HCT116 (cell line): Measurements from ENCODE around the gene MYCN. TPM values are rescaled to one million over a fixed set of nuclear protein-coding genes. Genes with fewer than 3 reads are reported as not detected.

Experiments used
- ATAC-seq: fragments of 200-7000 bp; cut with Tn5 transposase; 2 replicates; pipeline ENCODE4 v1.9.1; 2020; ENCODE audit warnings: mild to moderate bottlenecking, moderate library complexity
- BruUV-seq: library from RNA; stranded (reverse); fragments of 400-500 nt; replicated peaks from 2 replicates; lab custom pipeline; 2021; lab: Mats Ljungman, UMichigan
- CTCF ChIA-PET: fragments of 300-600 bp; sonication (Branson Sonifier 250); formaldehyde crosslinking; loops from one replicate; lab custom pipeline; 2021; ENCODE audit warnings: antibody characterized with exemption; lab: Charles Lee
- POLR2A ChIA-PET: fragments of 300-600, 350-600 bp; sonication (Branson Sonifier 250); formaldehyde crosslinking; loops from one replicate; lab custom pipeline; 2021; ENCODE audit warnings: antibody characterized with exemption; lab: Charles Lee
- RAD21 ChIA-PET, 2 experiments: fragments of 300-600 bp; sonication (Branson Sonifier 250); formaldehyde crosslinking; loops; one replicate each; lab custom pipeline; 2023; ENCODE audit warnings: low total read pairs in 2 of 2; ENCODE audit not compliant: uncharacterized antibody in 2 of 2, unreplicated experiment in 2 of 2, low non-redundant PET in 1 of 2; lab: Charles Lee
- DNase-seq: peaks from one replicate; pipeline ENCODE4 v3.0.0-alpha.2; 2010; ENCODE audit warnings: low read depth, low spot score
- H2AFZ ChIP-seq: fragments of 200-600 bp; shearing (Covaris generic), sonication (generic); 2 replicates; pipeline ENCODE4 v1.6.1; 2017; ENCODE audit warnings: low read depth, mixed run types, mixed read lengths, antibody characterized with exemption, low read length; ENCODE audit not compliant: poor library complexity, severe bottlenecking
- H3K27ac ChIP-seq: 2 replicates; pipeline ENCODE4 v1.5.1; 2012; ENCODE audit warnings: low read depth, low read length
- H3K27me3 ChIP-seq: fragments of 200-600 bp; sonication (generic); 2 replicates; pipeline ENCODE4 v1.6.1; 2016; ENCODE audit warnings: mixed run types, low read length, mixed read lengths; ENCODE audit not compliant: insufficient read depth
- H3K36me3 ChIP-seq, 2 experiments: fragments of 200-500 bp in 1 of 2; fragments of 200-600 bp in 1 of 2; sonication (Bioruptor generic) in 1 of 2; sonication (generic) in 1 of 2; 2 replicates each; pipeline versions ENCODE4 v1.5.1 to v1.6.1; 2014 to 2016; ENCODE audit warnings: low read length in 2 of 2, inconsistent platforms in 1 of 2, mixed read lengths in 1 of 2, mixed run types in 1 of 2; ENCODE audit not compliant: insufficient read depth in 2 of 2, control insufficient read depth in 1 of 2
- H3K4me1 ChIP-seq, 2 experiments: fragments of 200-600 bp in 1 of 2; sonication (generic) in 1 of 2; 2 replicates each; pipeline versions ENCODE4 v1.5.1 to v1.6.1; 2012 to 2017; ENCODE audit warnings: low read length in 2 of 2, inconsistent platforms in 1 of 2, mild to moderate bottlenecking in 1 of 2, mixed read lengths in 1 of 2, mixed run types in 1 of 2, moderate library complexity in 1 of 2; ENCODE audit not compliant: insufficient read depth in 2 of 2, control insufficient read depth in 1 of 2
- H3K4me2 ChIP-seq: fragments of 200-600 bp; sonication (generic); 2 replicates; pipeline ENCODE4 v1.6.1; 2017; ENCODE audit warnings: mixed run types, low read length, mixed read lengths
- H3K4me3 ChIP-seq, 2 experiments: fragments of 200-600 bp in 1 of 2; sonication (generic) in 1 of 2; replicated peaks in 1 of 2; 2 replicates each; pipeline ENCODE4 v1.5.1; 2011 to 2016; ENCODE audit warnings: low read length in 2 of 2, control low read depth in 1 of 2, low read depth in 1 of 2, mild to moderate bottlenecking in 1 of 2, mixed read lengths in 1 of 2, mixed run types in 1 of 2
- H3K79me2 ChIP-seq: fragments of 200-600 bp; sonication (generic); 2 replicates; pipeline ENCODE4 v1.6.1; 2017; ENCODE audit warnings: mild to moderate bottlenecking, mixed run types, low read length, moderate library complexity, mixed read lengths; ENCODE audit not compliant: insufficient read depth
- H3K9ac ChIP-seq: fragments of 200-600 bp; sonication (generic); 2 replicates; pipeline ENCODE4 v1.6.1; 2016; ENCODE audit warnings: low read length, mixed read lengths
- H3K9me2 ChIP-seq: fragments of 200-600 bp; sonication (generic), shearing (Covaris generic); 2 replicates; pipeline ENCODE4 v1.6.1; 2017; ENCODE audit warnings: mixed run types, mild to moderate bottlenecking, moderate library complexity; ENCODE audit not compliant: insufficient read depth
- H3K9me3 ChIP-seq, 2 experiments: fragments of 200-500 bp in 1 of 2; fragments of 200-600 bp in 1 of 2; sonication (Bioruptor generic) in 1 of 2; sonication (generic) in 1 of 2; 2 replicates each; pipeline ENCODE4 v1.6.1; 2014 to 2017; ENCODE audit warnings: low read length in 2 of 2, mixed read lengths in 2 of 2, inconsistent platforms in 1 of 2, low read depth in 1 of 2, mild to moderate bottlenecking in 1 of 2, mixed run types in 1 of 2, moderate library complexity in 1 of 2; ENCODE audit not compliant: control insufficient read depth in 1 of 2, insufficient read depth in 1 of 2
- H4K20me1 ChIP-seq: fragments of 200-600 bp; sonication (generic), shearing (Covaris generic); 2 replicates; pipeline ENCODE4 v1.6.1; 2017; ENCODE audit warnings: mixed run types, mild to moderate bottlenecking, moderate library complexity; ENCODE audit not compliant: insufficient read depth
- CBX3 ChIP-seq: IDR thresholded peaks from 2 replicates; pipeline ENCODE4 v1.6.1; 2012; ENCODE audit warnings: low read depth
- EZH2phosphoT487 ChIP-seq: fragments of 200-600 bp; IDR thresholded peaks from 2 replicates; pipeline ENCODE4 v1.6.1; 2018; ENCODE audit warnings: antibody characterized with exemption, borderline replicate concordance
- POLR2AphosphoS5 ChIP-seq: IDR thresholded peaks from 2 replicates; pipeline ENCODE4 v1.6.1; 2011; ENCODE audit warnings: mild to moderate bottlenecking, low read depth, low read length, moderate library complexity
- ZFX ChIP-seq: fragments of 450-650 bp; IDR thresholded peaks from 2 replicates; pipeline ENCODE4 v1.6.1; 2017
- intact Hi-C: fragments of 100-400 bp; cut with micrococcal nuclease; formaldehyde crosslinking; loops from 2 replicates; pipeline ENCODE4 v1.10.0; 2022
- total RNA-seq: library from RNA; stranded (reverse); gene quantifications from one replicate; pipeline ENCODE4 v1.2.1, GENCODE V29; 2021; ENCODE audit not compliant: unreplicated experiment
- TF ChIP-seq, protein P1 (sequence below), 3 experiments: fragments of 200-600 bp in 1 of 3; sonication (generic) in 1 of 3; IDR thresholded peaks in 2 of 3; conservative IDR thresholded peaks in 1 of 3; 2 replicates each; pipeline ENCODE4 v1.5.1; 2012 to 2017; ENCODE audit warnings: low read depth in 2 of 3, low read length in 2 of 3, antibody characterized with exemption in 1 of 3, borderline replicate concordance in 1 of 3, control low read depth in 1 of 3, mild to moderate bottlenecking in 1 of 3, mixed read lengths in 1 of 3, mixed run types in 1 of 3, moderate library complexity in 1 of 3; ENCODE audit not compliant: insufficient read depth in 1 of 3
- TF ChIP-seq, protein P2 (sequence below): IDR thresholded peaks from 2 replicates; pipeline ENCODE4 v1.6.1; 2012; ENCODE audit warnings: low read depth

MYCN gene
- total RNA-seq, 1 experiment from 2014 or later, result not detected

DNA sequence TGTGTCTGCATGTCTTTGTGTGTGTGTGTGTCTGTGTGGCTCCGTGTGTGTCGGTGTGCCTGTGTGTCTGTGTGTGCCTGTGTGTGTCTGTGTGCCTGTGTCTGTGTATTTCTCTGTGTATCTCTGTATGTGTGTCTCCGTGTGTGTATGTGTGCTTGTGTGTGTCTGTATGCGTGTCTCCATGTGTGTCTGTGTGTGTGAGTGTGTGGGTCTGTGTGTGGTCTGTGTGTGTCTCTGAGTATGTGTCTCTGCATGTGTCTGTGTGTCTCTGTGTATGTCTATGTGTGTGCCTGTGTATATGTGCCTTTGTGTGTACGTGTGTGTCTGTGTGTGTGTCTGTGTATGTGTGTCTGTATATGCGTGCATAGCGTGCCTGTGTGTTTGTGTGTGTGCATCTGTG lies 45.2 kb downstream of the MYCN start:
- H3K4me2 ChIP-seq, result no peak overlapping the region
- H3K27ac ChIP-seq, result no peak overlapping the region
- DNase-seq (no peak), ATAC-seq (no peak)
- no peaks in the 10 kb centered on the region for H3K9me3 ChIP-seq
- POLR2A ChIA-PET, result no interaction called here
- no peak overlapping the region for H2AFZ ChIP-seq
- no peak overlapping the region for H3K9ac ChIP-seq
- CTCF ChIA-PET, result no interaction called here
- no peak overlapping the region for H3K4me3 ChIP-seq
- H3K4me1 ChIP-seq, result no peaks in the 10 kb centered on the region
- RAD21 ChIA-PET, result no interaction called here
- TF ChIP-seq, protein P1, sequence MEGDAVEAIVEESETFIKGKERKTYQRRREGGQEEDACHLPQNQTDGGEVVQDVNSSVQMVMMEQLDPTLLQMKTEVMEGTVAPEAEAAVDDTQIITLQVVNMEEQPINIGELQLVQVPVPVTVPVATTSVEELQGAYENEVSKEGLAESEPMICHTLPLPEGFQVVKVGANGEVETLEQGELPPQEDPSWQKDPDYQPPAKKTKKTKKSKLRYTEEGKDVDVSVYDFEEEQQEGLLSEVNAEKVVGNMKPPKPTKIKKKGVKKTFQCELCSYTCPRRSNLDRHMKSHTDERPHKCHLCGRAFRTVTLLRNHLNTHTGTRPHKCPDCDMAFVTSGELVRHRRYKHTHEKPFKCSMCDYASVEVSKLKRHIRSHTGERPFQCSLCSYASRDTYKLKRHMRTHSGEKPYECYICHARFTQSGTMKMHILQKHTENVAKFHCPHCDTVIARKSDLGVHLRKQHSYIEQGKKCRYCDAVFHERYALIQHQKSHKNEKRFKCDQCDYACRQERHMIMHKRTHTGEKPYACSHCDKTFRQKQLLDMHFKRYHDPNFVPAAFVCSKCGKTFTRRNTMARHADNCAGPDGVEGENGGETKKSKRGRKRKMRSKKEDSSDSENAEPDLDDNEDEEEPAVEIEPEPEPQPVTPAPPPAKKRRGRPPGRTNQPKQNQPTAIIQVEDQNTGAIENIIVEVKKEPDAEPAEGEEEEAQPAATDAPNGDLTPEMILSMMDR (IDR thresholded peaks at IDR 0.05 in 2 of 3, conservative IDR thresholded peaks at IDR 0.05 in 1 of 3; ENCODE audit: borderline replicate concordance in 1 of 3, insufficient read depth in 1 of 3, low read depth in 2 of 3, low read length in 2 of 3), result no peak
- TF ChIP-seq POLR2AphosphoS5 (no peak), ZFX (no peak), CBX3 (no peak), EZH2phosphoT487 (no peak)
- TF ChIP-seq, protein P2, sequence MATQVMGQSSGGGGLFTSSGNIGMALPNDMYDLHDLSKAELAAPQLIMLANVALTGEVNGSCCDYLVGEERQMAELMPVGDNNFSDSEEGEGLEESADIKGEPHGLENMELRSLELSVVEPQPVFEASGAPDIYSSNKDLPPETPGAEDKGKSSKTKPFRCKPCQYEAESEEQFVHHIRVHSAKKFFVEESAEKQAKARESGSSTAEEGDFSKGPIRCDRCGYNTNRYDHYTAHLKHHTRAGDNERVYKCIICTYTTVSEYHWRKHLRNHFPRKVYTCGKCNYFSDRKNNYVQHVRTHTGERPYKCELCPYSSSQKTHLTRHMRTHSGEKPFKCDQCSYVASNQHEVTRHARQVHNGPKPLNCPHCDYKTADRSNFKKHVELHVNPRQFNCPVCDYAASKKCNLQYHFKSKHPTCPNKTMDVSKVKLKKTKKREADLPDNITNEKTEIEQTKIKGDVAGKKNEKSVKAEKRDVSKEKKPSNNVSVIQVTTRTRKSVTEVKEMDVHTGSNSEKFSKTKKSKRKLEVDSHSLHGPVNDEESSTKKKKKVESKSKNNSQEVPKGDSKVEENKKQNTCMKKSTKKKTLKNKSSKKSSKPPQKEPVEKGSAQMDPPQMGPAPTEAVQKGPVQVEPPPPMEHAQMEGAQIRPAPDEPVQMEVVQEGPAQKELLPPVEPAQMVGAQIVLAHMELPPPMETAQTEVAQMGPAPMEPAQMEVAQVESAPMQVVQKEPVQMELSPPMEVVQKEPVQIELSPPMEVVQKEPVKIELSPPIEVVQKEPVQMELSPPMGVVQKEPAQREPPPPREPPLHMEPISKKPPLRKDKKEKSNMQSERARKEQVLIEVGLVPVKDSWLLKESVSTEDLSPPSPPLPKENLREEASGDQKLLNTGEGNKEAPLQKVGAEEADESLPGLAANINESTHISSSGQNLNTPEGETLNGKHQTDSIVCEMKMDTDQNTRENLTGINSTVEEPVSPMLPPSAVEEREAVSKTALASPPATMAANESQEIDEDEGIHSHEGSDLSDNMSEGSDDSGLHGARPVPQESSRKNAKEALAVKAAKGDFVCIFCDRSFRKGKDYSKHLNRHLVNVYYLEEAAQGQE, result no peak
- no TSS peak for BruUV-seq
- no peaks in the 10 kb centered on the region for H3K36me3 ChIP-seq
- H3K9me2 ChIP-seq, result no peaks in the 10 kb centered on the region
- intact Hi-C loops, result no loop called here
- H3K79me2 ChIP-seq, result no peaks in the 10 kb centered on the region
- no peaks in the 10 kb centered on the region for H4K20me1 ChIP-seq
- peaks cover 5% of the 10 kb centered on the region; the same call in 1 of the 2 replicates for H3K27me3 ChIP-seq
